ENCODE data around the gene CCDC9.

DNA sequence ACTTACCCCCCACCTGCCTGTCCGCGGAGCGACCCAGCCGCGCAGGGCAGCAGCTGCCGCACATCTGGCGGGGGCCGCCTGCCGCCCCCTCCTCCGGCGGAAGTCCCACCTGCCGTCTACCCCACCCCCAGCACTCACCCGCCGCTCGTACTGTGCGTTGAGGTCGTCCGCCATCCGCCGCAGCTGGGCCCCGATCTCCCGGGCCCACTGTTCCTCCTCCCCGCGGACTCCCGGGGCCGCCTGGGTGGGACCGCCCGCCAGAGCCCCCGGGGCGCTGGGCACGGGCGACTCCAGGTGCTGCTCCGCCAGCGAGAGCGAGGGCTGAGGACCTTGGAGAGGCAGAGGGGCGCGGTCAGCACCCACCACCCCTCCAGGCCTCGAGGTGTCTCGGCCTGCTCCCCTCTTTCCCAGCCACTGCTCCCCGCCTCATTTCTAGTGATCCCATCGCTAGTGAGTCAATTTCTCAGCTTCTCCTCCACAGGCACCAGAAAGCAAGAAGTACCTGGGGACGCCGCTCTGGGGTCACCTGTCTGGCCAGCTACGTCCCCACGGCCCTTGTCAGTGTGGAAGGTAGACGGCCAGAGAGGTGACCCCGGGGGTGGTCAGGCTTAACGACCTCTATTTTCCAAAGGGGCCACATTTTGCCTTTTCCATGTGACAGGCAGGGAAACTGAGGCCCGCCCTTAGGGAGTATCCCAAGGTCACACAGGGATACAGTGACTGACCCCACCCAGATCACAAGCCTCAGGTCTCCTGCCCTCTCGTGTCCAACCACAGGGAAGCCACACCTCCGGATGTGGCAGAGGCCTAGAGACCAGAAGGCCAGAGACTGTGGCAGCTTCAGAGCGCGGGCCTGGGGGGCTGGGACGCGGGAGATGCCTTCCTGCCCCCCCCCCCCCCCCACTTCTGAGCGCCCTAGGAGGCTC lies 29.6 kb upstream of the CCDC9 start:
- TF ChIP-seq EZH2 (conservative IDR thresholded peaks at IDR 0.05; ENCODE audit: low read depth, low read length): no peak
- peak; percentile 31; the same call in 1 of the 2 replicates for TF ChIP-seq POLR2AphosphoS5 (IDR thresholded peaks at IDR 0.05; ENCODE audit: low read depth, low read length)
- TF ChIP-seq JUN (CRISPR knock-in tag; IDR thresholded peaks at IDR 0.05): no peak; the same call in 1 of the 2 replicates
- TF ChIP-seq NCOR1 (IDR thresholded peaks at IDR 0.05; ENCODE audit: borderline replicate concordance, low read length): no peak
- TF ChIP-seq CTCF (CRISPR knock-in tag; IDR thresholded peaks at IDR 0.05): peak; percentile 39
- TF ChIP-seq ZNF317 (CRISPR knock-in tag; IDR thresholded peaks at IDR 0.05): no peak
